Measurements from ENCODE around the gene TWIST2.

DNA sequence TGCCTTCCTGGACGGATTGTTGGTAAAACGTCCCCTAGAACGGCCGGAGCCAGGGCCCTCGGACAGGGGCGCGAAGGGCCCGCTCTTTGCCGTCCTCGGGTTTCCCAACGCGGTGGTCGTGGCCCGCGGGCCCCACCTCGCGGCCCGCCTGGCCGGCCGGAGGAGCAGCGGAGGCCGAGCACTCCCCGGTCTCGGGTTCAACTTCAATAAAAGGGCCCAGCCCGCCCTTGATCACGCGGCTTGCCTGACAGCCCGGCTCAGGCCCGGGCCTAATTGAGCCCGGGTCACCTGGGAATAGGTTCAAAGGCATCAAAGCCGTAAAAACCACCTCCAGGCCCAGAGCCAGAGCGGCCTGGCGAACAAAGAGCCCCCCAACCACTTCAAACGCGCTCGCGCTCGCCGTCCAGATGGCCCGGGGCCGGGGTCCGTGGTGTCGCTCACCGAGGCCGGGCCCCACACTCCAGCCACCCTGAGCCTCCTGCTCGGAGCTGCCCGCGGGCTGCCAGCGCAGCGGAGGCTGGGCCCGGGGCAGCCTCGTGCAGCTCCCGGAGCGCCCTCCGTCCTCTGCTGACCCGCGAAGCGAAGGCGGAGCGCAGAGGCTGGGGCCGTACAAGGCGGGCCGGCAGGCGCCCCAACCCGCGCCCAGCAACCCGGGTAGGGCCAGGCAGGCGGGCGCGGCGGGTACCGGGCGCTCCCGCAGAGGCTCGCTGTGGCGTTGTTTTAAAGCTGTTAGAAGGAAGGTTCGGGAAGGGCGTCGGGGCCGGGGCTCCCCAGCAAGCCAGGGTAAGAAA, 1.1 kb upstream of the TWIST2 start:
- no peak for TF ChIP-seq CTCF (IDR thresholded peaks at IDR 0.05)
- no peak for TF ChIP-seq POLR2A (IDR thresholded peaks at IDR 0.05)
- no peak for TF ChIP-seq EP300 (IDR thresholded peaks at IDR 0.05)

All from stomach (tissue), 4 donors.